ENCODE measurements around the gene EZR.

GRCh38 chr6:158787395-158787794, 31.8 kb downstream of the EZR start:
- TF ChIP-seq CTCF (IDR thresholded peaks at IDR 0.05) (no peak), POLR2A (IDR thresholded peaks at IDR 0.05) (no peak)

Data from Peyer's patch (tissue), 4 donors.